Effector memory CD4-positive, alpha-beta T cell (primary cell): ENCODE results near the gene RTL5.

ENCODE experiments used
- DNase-seq, 3 donors: peaks; one replicate each; pipeline ENCODE4 v3.0.0-alpha.2; 2020
- H3K27ac ChIP-seq: 2 replicates; pipeline ENCODE4 v1.7.0; 2013; ENCODE audit warnings: mild to moderate bottlenecking, low read length, moderate library complexity; ENCODE audit not compliant: insufficient read depth, poor library complexity, severe bottlenecking
- H3K27me3 ChIP-seq: replicated peaks from 2 replicates; pipeline ENCODE4 v1.7.0; 2013; ENCODE audit warnings: mild to moderate bottlenecking, low read length; ENCODE audit not compliant: insufficient read depth, control insufficient read depth, poor library complexity, severe bottlenecking
- H3K36me3 ChIP-seq: 2 replicates; pipeline ENCODE4 v1.7.0; 2013; ENCODE audit warnings: mild to moderate bottlenecking, low read length, moderate library complexity; ENCODE audit not compliant: control insufficient read depth, insufficient read depth
- H3K4me1 ChIP-seq: 2 replicates; pipeline ENCODE4 v1.7.0; 2013; ENCODE audit warnings: low read length, mild to moderate bottlenecking; ENCODE audit not compliant: control insufficient read depth, insufficient read depth, poor library complexity, severe bottlenecking
- H3K4me3 ChIP-seq: 2 replicates; pipeline ENCODE4 v1.7.0; 2013; ENCODE audit warnings: low read length, low read depth, mild to moderate bottlenecking; ENCODE audit not compliant: insufficient read depth, poor library complexity, severe bottlenecking
- H3K9me3 ChIP-seq: 2 replicates; pipeline ENCODE4 v1.7.0; 2013; ENCODE audit warnings: mild to moderate bottlenecking, low read length, moderate library complexity; ENCODE audit not compliant: control insufficient read depth

RTL5 gene

DNA sequence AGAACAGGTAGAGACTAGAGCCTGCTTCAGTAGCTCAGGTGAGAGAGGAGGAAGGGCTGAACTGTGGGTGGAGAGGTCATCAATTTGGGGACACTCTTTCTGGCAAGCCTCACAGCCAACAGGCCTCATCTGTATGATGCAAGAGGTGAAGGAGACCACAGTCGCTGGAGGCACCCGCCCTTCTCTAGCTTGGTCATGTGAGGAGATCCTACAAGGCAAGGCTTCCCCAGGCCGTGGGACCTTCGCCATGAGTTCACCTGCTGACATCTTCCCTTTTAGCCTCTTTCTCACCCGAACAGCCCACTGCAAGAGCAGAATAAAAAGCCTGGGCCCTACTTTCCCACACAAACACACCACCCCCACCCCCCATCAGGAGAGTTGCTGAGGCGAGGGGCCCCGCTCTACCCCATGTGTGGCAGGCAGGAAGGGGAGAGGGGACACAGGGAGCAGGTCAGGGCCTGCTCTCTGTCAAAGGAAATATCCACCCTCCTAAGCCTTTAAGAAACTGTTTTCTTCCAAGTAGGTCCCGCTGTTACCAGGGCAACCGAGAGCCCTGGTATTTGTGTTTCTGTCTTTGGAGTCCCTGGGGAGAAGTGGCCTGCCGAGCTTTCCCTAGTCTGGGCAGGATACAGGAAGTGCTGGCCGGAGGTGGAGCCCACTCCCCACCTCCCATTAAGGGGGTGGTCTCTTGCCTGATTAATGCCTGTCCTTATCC lies 8.1 kb downstream of the RTL5 start:
- no peak overlapping the region for H3K4me3 ChIP-seq
- no peak for DNase-seq
- no peaks in the 10 kb centered on the region for H3K36me3 ChIP-seq
- H3K27ac ChIP-seq = no peak overlapping the region
- no peaks in the 10 kb centered on the region for H3K9me3 ChIP-seq
- no peaks in the 10 kb centered on the region for H3K27me3 ChIP-seq
- H3K4me1 ChIP-seq = peaks cover 39% of the 10 kb centered on the region

DNA sequence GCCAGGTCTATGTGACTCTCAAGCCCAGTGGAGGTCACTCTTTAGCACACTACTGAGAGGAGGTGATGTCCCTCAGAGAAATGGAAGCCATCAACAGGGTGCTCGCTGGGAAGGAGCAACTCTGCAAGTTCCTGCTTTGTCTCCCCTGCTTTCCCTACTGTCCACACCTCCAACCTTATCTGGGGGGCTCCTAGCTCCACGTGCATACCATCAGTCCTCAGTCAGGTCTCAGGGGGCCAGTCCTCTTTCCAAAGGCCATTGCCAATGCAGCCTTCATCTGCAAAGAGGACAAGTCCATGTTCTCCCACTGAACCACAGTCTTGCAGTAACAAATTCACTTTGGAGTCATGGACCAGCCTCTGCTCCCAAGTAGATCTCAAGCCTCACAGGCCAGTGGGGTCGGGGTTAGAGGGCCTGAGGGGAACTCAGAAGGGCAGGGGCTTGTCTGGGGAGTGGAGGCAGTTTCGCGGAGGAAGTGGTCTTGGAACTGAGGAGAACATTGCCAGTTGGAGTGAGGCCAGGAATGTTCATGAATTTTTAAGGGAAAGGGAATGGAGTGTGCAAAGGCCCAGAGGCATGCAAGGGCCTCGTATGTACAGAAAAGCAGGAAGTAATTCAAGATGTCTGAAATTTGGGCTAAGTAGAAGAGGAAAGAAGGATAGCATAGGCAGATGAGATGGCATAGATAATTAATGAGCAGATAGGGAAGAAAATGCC lies 8.9 kb downstream of the RTL5 start:
- Histone ChIP-seq H3K27ac (peak overlapping the region; percentile 60), H3K36me3 (no peaks in the 10 kb centered on the region), H3K4me3 (peak overlapping the region; percentile 18), H3K9me3 (no peaks in the 10 kb centered on the region), H3K4me1 (peaks cover 39% of the 10 kb centered on the region), H3K27me3 (no peaks in the 10 kb centered on the region)
- no peak for DNase-seq

DNA sequence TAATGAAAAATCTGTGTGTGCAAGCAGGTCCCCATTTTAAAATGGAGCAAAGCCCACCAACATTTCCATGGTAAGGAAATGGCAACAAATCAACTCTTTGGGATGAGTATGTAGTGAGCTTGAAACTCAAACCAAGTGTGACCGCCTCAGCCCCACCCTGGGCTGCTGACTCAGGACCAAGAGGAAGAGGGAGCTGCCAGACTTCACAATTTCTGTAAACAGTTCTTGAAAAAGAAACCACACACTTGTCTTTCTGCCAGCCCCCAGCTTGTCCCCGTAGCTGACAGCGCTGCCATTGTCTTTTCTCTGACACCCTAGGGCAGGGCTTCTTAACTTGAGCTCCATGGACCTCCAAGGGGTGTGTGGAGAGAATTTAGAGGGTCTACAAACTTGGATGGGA lies 10.3 kb downstream of the RTL5 start:
- H3K27ac ChIP-seq = peak overlapping the region; percentile 60
- peak in 1 of 3 donors; percentile 37 for DNase-seq
- no peaks in the 10 kb centered on the region for H3K9me3 ChIP-seq
- no peaks in the 10 kb centered on the region for H3K36me3 ChIP-seq
- no peaks in the 10 kb centered on the region for H3K27me3 ChIP-seq
- peaks cover 36% of the 10 kb centered on the region for H3K4me1 ChIP-seq
- no peak overlapping the region for H3K4me3 ChIP-seq

DNA sequence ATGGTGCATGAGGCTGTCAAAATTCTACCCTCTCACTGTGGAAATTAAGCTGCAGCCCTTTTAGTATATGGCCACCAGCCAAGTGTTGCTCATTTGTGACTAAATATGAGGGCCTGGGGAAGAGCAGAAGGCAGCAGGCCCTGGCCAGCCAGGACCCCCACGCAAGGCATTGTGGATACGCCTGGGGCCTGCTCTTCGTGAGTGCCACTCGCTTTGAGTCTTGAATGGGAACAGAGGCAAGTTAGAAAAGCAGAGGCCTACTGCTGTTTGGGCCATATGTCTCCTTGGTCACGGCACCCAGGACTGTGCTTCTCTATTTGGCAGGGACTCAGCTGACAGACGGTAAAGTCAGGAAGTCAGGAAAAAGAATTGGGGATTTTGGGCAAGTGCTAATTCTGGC lies 10.9 kb downstream of the RTL5 start:
- no peak for DNase-seq
- no peaks in the 10 kb centered on the region for H3K9me3 ChIP-seq
- H3K4me1 ChIP-seq = peaks cover 31% of the 10 kb centered on the region
- no peak overlapping the region for H3K4me3 ChIP-seq
- no peaks in the 10 kb centered on the region for H3K27me3 ChIP-seq
- H3K36me3 ChIP-seq = no peaks in the 10 kb centered on the region
- peak overlapping the region; percentile 60 for H3K27ac ChIP-seq

DNA sequence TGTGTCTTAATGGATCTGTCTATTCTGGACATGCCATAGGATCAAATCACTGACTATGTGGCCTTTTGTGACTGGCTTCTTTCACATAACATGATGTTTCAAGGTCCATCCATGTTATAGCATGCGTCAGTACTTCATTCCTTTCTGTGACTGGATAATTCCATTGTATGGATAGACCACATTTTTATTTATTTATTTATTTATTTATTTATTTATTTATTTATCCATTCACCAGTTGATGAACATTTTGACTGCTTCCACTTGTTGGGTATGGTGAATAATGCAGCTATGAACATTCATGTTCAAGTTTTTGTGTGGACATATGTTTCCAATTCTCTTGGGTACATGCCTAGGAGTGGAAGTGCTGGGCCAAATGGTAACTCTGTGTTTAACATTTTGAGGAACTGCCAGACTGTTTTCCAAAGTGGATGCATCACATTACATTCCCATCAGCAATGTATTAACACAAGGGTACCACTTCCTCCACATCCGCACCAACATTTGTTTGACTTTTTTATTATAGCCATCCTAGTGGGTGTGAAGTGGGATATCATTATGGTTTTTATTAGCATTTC lies 14.0 kb downstream of the RTL5 start:
- Histone ChIP-seq H3K4me1 (peaks cover 13% of the 10 kb centered on the region), H3K4me3 (no peak overlapping the region), H3K27me3 (no peaks in the 10 kb centered on the region), H3K9me3 (no peaks in the 10 kb centered on the region), H3K27ac (no peak overlapping the region), H3K36me3 (no peaks in the 10 kb centered on the region)
- no peak for DNase-seq

DNA sequence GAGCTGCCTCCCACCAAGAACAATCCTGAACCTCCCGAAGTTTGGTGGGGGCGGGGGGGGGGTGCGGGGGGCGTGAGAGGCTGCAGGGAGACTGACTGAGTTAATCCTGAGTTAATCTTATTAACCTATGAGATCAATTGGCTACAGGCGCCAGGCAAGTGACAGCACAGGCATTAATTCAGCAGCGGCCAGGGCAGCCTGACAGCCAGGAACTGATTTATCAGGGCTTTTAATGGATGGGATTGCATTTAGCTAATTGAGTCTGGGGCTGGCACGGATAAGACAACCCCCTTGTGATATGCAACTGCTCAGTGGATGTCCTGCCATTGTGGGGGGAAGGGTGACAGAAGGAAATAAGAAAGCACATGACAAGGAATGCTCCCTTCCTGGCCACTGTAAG lies 16.3 kb downstream of the RTL5 start:
- DNase-seq = no peak
- Histone ChIP-seq H3K27ac (no peak overlapping the region), H3K4me3 (no peak overlapping the region), H3K4me1 (peaks cover 7% of the 10 kb centered on the region), H3K27me3 (no peaks in the 10 kb centered on the region), H3K9me3 (no peaks in the 10 kb centered on the region), H3K36me3 (no peaks in the 10 kb centered on the region)

DNA sequence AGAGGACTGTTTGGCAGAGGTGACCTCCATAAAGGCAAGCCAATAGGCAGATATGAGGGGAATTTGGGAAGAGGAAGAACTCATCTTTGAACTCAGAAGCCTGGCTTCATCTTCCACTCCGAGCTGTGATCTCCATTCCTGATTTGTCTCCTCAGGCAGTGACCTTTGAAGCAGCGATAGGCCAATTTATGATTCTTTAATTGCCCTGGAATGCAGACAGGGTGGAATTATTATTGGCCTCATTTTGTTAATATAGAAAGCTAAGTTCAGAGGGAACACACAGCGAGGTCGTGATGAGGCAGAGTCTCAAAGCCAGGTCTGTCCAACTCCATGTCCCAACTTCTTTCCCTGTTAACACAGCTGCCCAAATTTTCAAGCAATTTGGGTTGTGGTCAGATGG lies 16.9 kb downstream of the RTL5 start:
- no peaks in the 10 kb centered on the region for H3K9me3 ChIP-seq
- H3K36me3 ChIP-seq = no peaks in the 10 kb centered on the region
- H3K4me1 ChIP-seq = peaks cover 7% of the 10 kb centered on the region
- no peak overlapping the region for H3K4me3 ChIP-seq
- H3K27ac ChIP-seq = peak overlapping the region; percentile 18
- H3K27me3 ChIP-seq = no peaks in the 10 kb centered on the region
- no peak for DNase-seq

DNA sequence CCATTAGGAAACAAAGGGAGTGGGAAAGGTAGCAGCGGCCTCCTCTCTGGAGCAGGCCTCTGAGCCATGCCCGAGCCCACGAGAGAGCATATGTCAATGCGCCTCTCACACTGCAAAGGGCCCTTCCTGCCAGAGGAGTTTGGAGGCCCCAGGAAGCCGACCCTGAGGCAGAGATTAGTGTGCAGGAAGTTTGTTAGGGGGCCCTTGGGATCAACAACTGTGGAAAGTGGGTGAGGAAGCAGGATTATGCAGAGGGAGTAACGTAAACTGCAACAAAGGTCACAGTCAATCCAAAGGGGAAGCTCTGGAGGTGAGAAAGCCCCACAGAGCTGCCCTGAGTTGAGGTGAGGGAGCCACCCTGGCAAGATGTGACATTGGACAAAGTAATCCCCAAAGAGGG lies 17.4 kb downstream of the RTL5 start:
- Histone ChIP-seq H3K27me3 (no peaks in the 10 kb centered on the region), H3K4me1 (peaks cover 7% of the 10 kb centered on the region), H3K4me3 (no peak overlapping the region), H3K36me3 (no peaks in the 10 kb centered on the region), H3K9me3 (no peaks in the 10 kb centered on the region), H3K27ac (peak overlapping the region; percentile 18)
- DNase-seq = no peak

DNA sequence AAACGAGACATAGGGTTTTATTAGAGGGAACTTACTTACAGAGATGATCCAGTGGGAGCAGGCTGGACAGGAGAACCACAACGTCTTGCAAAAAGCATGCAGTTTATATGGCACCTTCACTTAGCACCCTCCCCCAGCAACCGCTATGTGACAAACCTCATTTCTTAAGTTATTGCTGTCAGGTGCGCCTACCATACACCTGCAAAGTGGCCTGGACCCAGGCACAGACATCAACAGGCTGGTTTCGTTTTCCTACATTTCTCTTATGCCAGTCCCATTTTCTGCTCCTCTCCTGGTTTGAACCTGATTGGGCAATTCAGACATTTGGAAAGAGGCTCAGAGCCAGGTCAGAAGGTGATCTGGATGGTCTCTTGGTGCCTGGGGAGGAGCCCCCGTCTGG lies 18.3 kb downstream of the RTL5 start:
- Histone ChIP-seq H3K4me3 (no peak overlapping the region), H3K4me1 (peaks cover 7% of the 10 kb centered on the region), H3K27me3 (no peaks in the 10 kb centered on the region), H3K27ac (no peak overlapping the region), H3K9me3 (no peaks in the 10 kb centered on the region), H3K36me3 (no peaks in the 10 kb centered on the region)
- no peak for DNase-seq
